ENCODE measurements around the gene RAB38. TPM values are rescaled to one million over a fixed set of nuclear protein-coding genes. Genes with fewer than 3 reads are reported as not detected.

Gene RAB38
- total and polyA plus RNA-seq, 2 donors (not counting 1 experiment from before 2014, with no cell fraction given) = not detected

DNA sequence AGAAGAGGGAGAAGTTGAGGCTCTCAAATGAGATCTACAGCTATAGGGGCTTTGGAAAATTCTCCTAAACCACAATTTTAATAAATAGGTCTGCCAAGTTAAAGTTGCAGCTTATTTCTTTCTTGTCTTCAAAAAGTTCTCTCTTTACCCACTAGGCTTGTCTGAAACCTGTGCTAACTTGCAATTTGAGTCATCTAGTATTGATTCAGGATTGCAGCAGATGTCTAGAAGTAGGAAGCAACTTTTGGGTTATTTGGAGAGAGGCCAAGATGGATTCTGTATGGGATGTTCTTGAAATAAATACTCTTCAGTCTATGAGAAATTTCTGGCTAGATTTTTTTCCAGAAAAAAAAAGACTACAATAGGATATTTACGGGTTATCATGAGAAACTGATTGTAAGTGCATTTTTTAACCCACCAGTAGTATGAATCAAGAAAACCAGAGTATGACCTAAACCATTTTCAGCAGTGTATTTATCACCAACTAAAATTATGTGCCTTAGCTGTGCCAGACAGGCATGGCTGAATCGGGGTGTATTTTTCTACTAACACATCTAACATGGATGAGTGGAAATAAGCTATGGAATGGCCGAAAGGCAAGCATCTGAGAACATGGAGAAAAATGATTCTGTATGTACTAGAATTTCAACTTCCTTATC lies 4.9 kb upstream of the RAB38 start:
- WGBS (ENCODE audit: insufficient coverage) = no CpG with 5 or more reads among the region's 3 CpGs
- no peak overlapping the region for H3K27ac ChIP-seq (ENCODE audit: low read length in 2 of 2)
- no peak overlapping the region for H2AFZ ChIP-seq (ENCODE audit: insufficient read depth, low read depth, low read length, poor library complexity, severe bottlenecking)
- no peaks in the 10 kb centered on the region for H4K20me1 ChIP-seq (ENCODE audit: control insufficient read depth, insufficient read depth, low read length, poor library complexity, severe bottlenecking)
- no peaks in the 10 kb centered on the region for H3K36me3 ChIP-seq (replicated peaks in 1 of 2; ENCODE audit: control extremely low read depth in 1 of 2, control insufficient read depth in 1 of 2, extremely low read depth in 1 of 2, insufficient read depth in 2 of 2, low read length in 1 of 2)
- H3K79me2 ChIP-seq (ENCODE audit: control insufficient read depth, insufficient read depth, low read length) = no peaks in the 10 kb centered on the region
- no peak for ATAC-seq (ENCODE audit: low read depth)
- H3K9me3 ChIP-seq (ENCODE audit: control extremely low read depth in 1 of 3, control insufficient read depth in 2 of 3, insufficient read depth in 1 of 3, low read length in 2 of 3) = no peaks in the 10 kb centered on the region
- no peak overlapping the region for H3K4me3 Mint-ChIP-seq
- no peak overlapping the region for H3K9ac ChIP-seq (ENCODE audit: low read length)
- no peak for TF ChIP-seq CTCF (IDR thresholded peaks at IDR 0.05)
- no peak for TF ChIP-seq EZH2 (IDR thresholded peaks at IDR 0.05; ENCODE audit: borderline replicate concordance, insufficient read depth, low read depth, low read length, poor library complexity, severe bottlenecking)
- intact Hi-C loops (cut with micrococcal nuclease) = no loop called here
- no peaks in the 10 kb centered on the region for H3K9me3 Mint-ChIP-seq (ENCODE audit: insufficient read depth)
- DNase-seq = no peak
- peaks cover 15% of the 10 kb centered on the region for H3K27me3 Mint-ChIP-seq
- ChIA-PET POLR2A (no interaction called here), CTCF (no interaction called here)
- peaks cover 2% of the 10 kb centered on the region for H3K4me1 Mint-ChIP-seq
- no peak overlapping the region for H3K4me3 ChIP-seq (ENCODE audit: control extremely low read depth in 1 of 5, extremely low read depth in 1 of 5, insufficient read depth in 1 of 5, low read depth in 2 of 5, low read length in 4 of 5)
- no peak overlapping the region for H3K27ac Mint-ChIP-seq
- no peak overlapping the region for H3K4me2 ChIP-seq (replicated peaks; ENCODE audit: low read depth, low read length, poor library complexity, severe bottlenecking)
- peaks cover 0 to 1% of the 10 kb centered on the region in 2 donors for H3K4me1 ChIP-seq (ENCODE audit: control insufficient read depth in 2 of 2, insufficient read depth in 2 of 2, low read length in 2 of 2)
- H3K27me3 ChIP-seq (replicated peaks in 1 of 4; ENCODE audit: control extremely low read depth in 1 of 4, control insufficient read depth in 3 of 4, insufficient read depth in 4 of 4, low read length in 3 of 4) = peaks cover 0 to 2% (median 0%) of the 10 kb centered on the region in 4 experiments

GRCh38 chr11:88179141-88179540 lies 3.9 kb upstream of the RAB38 start:
- H3K79me2 ChIP-seq (ENCODE audit: control insufficient read depth, insufficient read depth, low read length) = no peaks in the 10 kb centered on the region
- no peaks in the 10 kb centered on the region for H3K36me3 ChIP-seq (replicated peaks in 1 of 2; ENCODE audit: control extremely low read depth in 1 of 2, control insufficient read depth in 1 of 2, extremely low read depth in 1 of 2, insufficient read depth in 2 of 2, low read length in 1 of 2)
- H3K4me3 ChIP-seq (ENCODE audit: control extremely low read depth in 1 of 5, extremely low read depth in 1 of 5, insufficient read depth in 1 of 5, low read depth in 2 of 5, low read length in 4 of 5) = no peak overlapping the region
- H4K20me1 ChIP-seq (ENCODE audit: control insufficient read depth, insufficient read depth, low read length, poor library complexity, severe bottlenecking) = no peaks in the 10 kb centered on the region
- DNase-seq (no peak), ATAC-seq (ENCODE audit: low read depth) (no peak)
- H3K4me2 ChIP-seq (replicated peaks; ENCODE audit: low read depth, low read length, poor library complexity, severe bottlenecking) = no peak overlapping the region
- H3K27me3 ChIP-seq (replicated peaks in 1 of 4; ENCODE audit: control extremely low read depth in 1 of 4, control insufficient read depth in 3 of 4, insufficient read depth in 4 of 4, low read length in 3 of 4) = peaks cover 0 to 4% (median 0%) of the 10 kb centered on the region in 4 experiments
- H3K9me3 ChIP-seq (ENCODE audit: control extremely low read depth in 1 of 3, control insufficient read depth in 2 of 3, insufficient read depth in 1 of 3, low read length in 2 of 3) = no peaks in the 10 kb centered on the region
- CTCF ChIA-PET = no interaction called here
- no peak for TF ChIP-seq CTCF (IDR thresholded peaks at IDR 0.05)
- no peak for TF ChIP-seq EZH2 (IDR thresholded peaks at IDR 0.05; ENCODE audit: borderline replicate concordance, insufficient read depth, low read depth, low read length, poor library complexity, severe bottlenecking)
- Mint-ChIP-seq H3K27ac (no peak overlapping the region), H3K27me3 (peaks cover 21% of the 10 kb centered on the region), H3K9me3 (ENCODE audit: insufficient read depth) (no peaks in the 10 kb centered on the region), H3K4me1 (peaks cover 10% of the 10 kb centered on the region), H3K4me3 (no peak overlapping the region)
- POLR2A ChIA-PET = no interaction called here
- no peak overlapping the region for H2AFZ ChIP-seq (ENCODE audit: insufficient read depth, low read depth, low read length, poor library complexity, severe bottlenecking)
- intact Hi-C loops (cut with micrococcal nuclease) = no loop called here
- H3K9ac ChIP-seq (ENCODE audit: low read length) = no peak overlapping the region
- WGBS (ENCODE audit: insufficient coverage) = 100% methylated on average over 1 of the region's 2 CpGs
- peaks cover 0 to 7% of the 10 kb centered on the region in 2 donors for H3K4me1 ChIP-seq (ENCODE audit: control insufficient read depth in 2 of 2, insufficient read depth in 2 of 2, low read length in 2 of 2)
- no peak overlapping the region for H3K27ac ChIP-seq (ENCODE audit: low read length in 2 of 2)

All from B cell (primary cell).